SHP77 (cell line): Measurements from ENCODE around the gene MRPL37.

Experiments used
- DNase-seq, 2 experiments: peaks; one replicate each; lab custom pipeline; 2025; lab: John Stamatoyannopoulos, UW

Gene MRPL37

GRCh38 chr1:54265126-54265525 lies 65.2 kb downstream of the MRPL37 start:
- DNase-seq = no peak

- no peak for DNase-seq
Measured at GRCh38 chr1:54265659-54266058, 65.7 kb downstream of the MRPL37 start.

DNA sequence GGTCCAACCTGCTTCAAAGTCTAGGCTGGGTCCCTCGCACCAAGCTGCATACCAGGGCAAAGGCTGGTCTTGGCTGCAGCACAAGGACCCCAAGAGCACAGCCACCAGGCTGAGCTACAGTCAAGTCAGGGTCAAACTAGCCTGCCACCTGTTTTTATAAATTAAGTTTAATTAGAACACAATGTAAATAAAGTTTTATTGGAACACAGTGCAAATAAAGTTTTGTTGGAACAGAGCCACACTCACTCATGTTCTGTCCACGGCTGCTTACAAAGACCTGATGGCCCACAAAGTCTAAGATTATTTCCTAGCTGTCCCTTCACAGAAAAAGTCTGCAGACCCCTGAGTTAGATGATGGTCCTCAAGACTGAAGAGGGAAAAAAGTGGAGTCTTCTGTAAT lies 66.2 kb downstream of the MRPL37 start:
- DNase-seq = no peak

- DNase-seq = no peak
Measured at GRCh38 chr1:54266908-54267307, 66.9 kb downstream of the MRPL37 start.
